Urinary bladder (tissue), 4 donors: ENCODE data around the gene HDLBP. TPM values are rescaled to one million over a fixed set of nuclear protein-coding genes. Genes with fewer than 3 reads are reported as not detected.
"Not testable (repeated sequence)": the region's sequence is repeated elsewhere in the genome, so short reads cannot be mapped to it uniquely, and the experiment has no call there.

Experiments used
- DNase-seq: peaks from one replicate; pipeline ENCODE4 v3.0.0-alpha.2; 2015; ENCODE audit errors: extremely low spot score
- H3K27ac ChIP-seq: one replicate; pipeline ENCODE4 v1.5.1; 2013; ENCODE audit warnings: low read depth, mild to moderate bottlenecking, moderate library complexity
- H3K36me3 ChIP-seq: one replicate; pipeline ENCODE4 v1.6.1; 2013; ENCODE audit warnings: mild to moderate bottlenecking, moderate library complexity; ENCODE audit not compliant: insufficient read depth
- H3K4me1 ChIP-seq: one replicate; pipeline ENCODE4 v1.6.1; 2013; ENCODE audit warnings: mild to moderate bottlenecking, moderate library complexity; ENCODE audit not compliant: insufficient read depth
- H3K4me3 ChIP-seq: one replicate; pipeline ENCODE4 v1.5.1; 2013; ENCODE audit warnings: low read depth, low read length
- WGBS: extraction: QIAGEN DNeasy Blood & Tissue Kit; methylation state at CpG from one replicate; pipeline ENCODE4 v1.1.7; 2013; 5-methylcytosine and 5-hydroxymethylcytosine counted together
- polyA plus RNA-seq: library from polyadenylated mRNA; stranded (reverse); fragments of 200-250 nt; gene quantifications from one replicate; pipeline ENCODE4 v1.2.3, GENCODE V29; 2013
- total RNA-seq: library from RNA; depleted of rRNA; stranded (reverse); fragments of >200 nt; gene quantifications from one replicate; pipeline ENCODE4 v1.2.3, GENCODE V29; 2014
- donor health status: healthy with polysubstance abuse.
- donor health status: healthy.

Gene HDLBP
- total and polyA plus RNA-seq, 2 donors, result 199 to 588 TPM

GRCh38 chr2:241202268-241202585 is 113.2 kb downstream of the HDLBP start:
- H3K36me3 ChIP-seq, result no peaks in the 10 kb centered on the region
- DNase-seq, result no peak
- no peak overlapping the region for H3K27ac ChIP-seq
- WGBS, result 88% methylated on average over 15 of the region's 15 CpGs
- H3K4me3 ChIP-seq, result no peak overlapping the region
- no peaks in the 10 kb centered on the region for H3K4me1 ChIP-seq

- Histone ChIP-seq H3K4me3 (no peak overlapping the region), H3K36me3 (no peaks in the 10 kb centered on the region), H3K4me1 (no peaks in the 10 kb centered on the region), H3K27ac (no peak overlapping the region)
- DNase-seq, result no peak
- WGBS, result 86% methylated on average over 24 of the region's 24 CpGs
Observed at GRCh38 chr2:241201445-241202267, 113.8 kb downstream of the HDLBP start.

DNA sequence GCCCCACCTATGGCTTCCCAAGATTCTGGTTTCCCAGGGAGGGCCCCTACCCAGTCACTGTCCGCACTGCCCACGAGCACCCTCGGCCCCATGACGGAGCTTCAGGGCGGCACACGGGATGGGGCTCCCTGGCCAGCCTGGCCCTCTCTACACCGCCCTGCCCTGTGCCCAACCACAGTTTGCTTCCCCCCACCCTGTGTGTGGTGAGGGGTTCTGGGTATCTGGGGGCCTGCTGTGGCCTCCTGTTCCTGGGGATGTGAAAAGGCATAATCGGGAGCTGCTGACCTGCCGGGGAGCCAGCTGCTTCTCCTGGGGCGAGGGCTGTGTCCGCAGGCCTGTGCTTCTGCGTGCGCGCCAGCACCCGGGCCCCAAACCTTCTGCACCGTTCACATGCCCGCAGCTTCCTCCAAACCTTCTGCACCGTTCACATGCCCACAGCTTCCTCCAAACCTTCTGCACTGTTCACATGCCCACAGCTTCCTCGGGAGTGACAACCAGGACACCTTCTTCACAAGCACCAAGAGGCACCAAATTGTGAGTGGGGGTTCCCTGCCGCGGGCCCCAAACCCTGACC is 114.6 kb downstream of the HDLBP start:
- 87% methylated on average over 21 of the region's 21 CpGs for WGBS

GRCh38 chr2:241199897-241200821 is 115.3 kb downstream of the HDLBP start:
- Histone ChIP-seq H3K4me3 (no peak overlapping the region), H3K27ac (no peak overlapping the region), H3K36me3 (no peaks in the 10 kb centered on the region), H3K4me1 (no peaks in the 10 kb centered on the region)
- WGBS, result 83% methylated on average over 42 of the region's 42 CpGs
- DNase-seq, result no peak

More for the DNA sequence above, 114.6 kb downstream of the HDLBP start:
- Histone ChIP-seq H3K27ac (no peak overlapping the region), H3K36me3 (no peaks in the 10 kb centered on the region), H3K4me3 (no peak overlapping the region), H3K4me1 (no peaks in the 10 kb centered on the region)
- no peak for DNase-seq

- H3K4me1 ChIP-seq, result no peaks in the 10 kb centered on the region
- no peak for DNase-seq
- 83% methylated on average over 16 of the region's 16 CpGs for WGBS
- H3K27ac ChIP-seq, result no peak overlapping the region
- H3K36me3 ChIP-seq, result no peaks in the 10 kb centered on the region
- no peak overlapping the region for H3K4me3 ChIP-seq
Observed at GRCh38 chr2:241199286-241199685, 116.2 kb downstream of the HDLBP start.

- Histone ChIP-seq H3K36me3 (no peaks in the 10 kb centered on the region), H3K4me1 (no peaks in the 10 kb centered on the region), H3K27ac (no peak overlapping the region), H3K4me3 (no peak overlapping the region)
- 78% methylated on average over 27 of the region's 27 CpGs for WGBS
- DNase-seq, result no peak
Observed at GRCh38 chr2:241198381-241199279, 116.8 kb downstream of the HDLBP start.

- no peaks in the 10 kb centered on the region for H3K36me3 ChIP-seq
- no peak for DNase-seq
- WGBS, result 87% methylated on average over 6 of the region's 6 CpGs
- no peak overlapping the region for H3K27ac ChIP-seq
- H3K4me3 ChIP-seq, result no peak overlapping the region
- H3K4me1 ChIP-seq, result no peaks in the 10 kb centered on the region
Observed at GRCh38 chr2:241197947-241198346, 117.5 kb downstream of the HDLBP start.

DNA sequence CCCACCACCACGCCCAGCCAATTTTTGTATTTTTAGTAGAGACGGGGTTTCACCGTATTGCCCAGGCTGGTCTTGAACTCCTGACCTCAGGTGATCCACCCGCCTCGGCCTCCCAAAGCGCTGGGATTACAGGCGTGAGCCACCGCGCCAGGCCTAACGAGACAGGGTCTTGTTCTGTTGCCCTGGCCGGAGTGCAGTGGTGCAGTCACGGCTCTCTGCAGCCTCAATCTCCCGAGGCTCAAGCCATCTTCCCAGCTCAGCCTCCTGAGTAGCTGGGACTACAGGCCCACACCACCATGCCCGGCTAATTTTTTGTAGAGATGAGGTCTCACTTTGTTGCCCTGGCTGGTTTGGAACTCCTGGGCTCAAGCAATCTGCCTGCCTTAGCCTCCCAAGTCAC is 118.2 kb downstream of the HDLBP start:
- not testable (repeated sequence) for H3K27ac ChIP-seq, DNase-seq, H3K4me3 ChIP-seq, H3K4me1 ChIP-seq, H3K36me3 ChIP-seq
- 95% methylated on average over 14 of the region's 14 CpGs for WGBS

GRCh38 chr2:241195506-241196130 is 119.9 kb downstream of the HDLBP start:
- H3K4me1 ChIP-seq, result no peaks in the 10 kb centered on the region
- no peak for DNase-seq
- H3K36me3 ChIP-seq, result no peaks in the 10 kb centered on the region
- no peak overlapping the region for H3K4me3 ChIP-seq
- no peak overlapping the region for H3K27ac ChIP-seq
- WGBS, result 83% methylated on average over 18 of the region's 18 CpGs

DNA sequence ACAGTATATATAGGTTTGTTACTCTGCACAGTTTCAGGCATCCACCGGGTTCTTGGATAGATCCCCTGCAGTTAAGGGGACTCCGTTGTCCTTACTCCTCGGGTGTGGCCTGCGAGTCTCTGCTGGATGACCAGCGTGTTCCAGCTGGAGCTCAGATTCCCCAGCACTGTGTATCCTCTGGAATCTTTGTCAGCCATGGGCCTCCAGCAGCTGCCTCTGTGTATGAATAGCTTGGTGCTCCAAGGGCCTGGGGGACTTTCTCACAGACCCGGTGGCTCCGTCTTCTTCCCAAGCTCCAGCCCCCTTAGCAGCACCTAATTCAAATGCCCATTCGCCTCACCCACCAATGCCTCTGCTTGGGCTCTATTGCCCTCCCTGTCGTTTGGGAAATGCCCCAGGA is 120.7 kb downstream of the HDLBP start:
- Histone ChIP-seq H3K4me3 (no peak overlapping the region), H3K4me1 (no peaks in the 10 kb centered on the region), H3K36me3 (no peaks in the 10 kb centered on the region), H3K27ac (no peak overlapping the region)
- DNase-seq, result no peak
- 63% methylated on average over 9 of the region's 9 CpGs for WGBS

DNA sequence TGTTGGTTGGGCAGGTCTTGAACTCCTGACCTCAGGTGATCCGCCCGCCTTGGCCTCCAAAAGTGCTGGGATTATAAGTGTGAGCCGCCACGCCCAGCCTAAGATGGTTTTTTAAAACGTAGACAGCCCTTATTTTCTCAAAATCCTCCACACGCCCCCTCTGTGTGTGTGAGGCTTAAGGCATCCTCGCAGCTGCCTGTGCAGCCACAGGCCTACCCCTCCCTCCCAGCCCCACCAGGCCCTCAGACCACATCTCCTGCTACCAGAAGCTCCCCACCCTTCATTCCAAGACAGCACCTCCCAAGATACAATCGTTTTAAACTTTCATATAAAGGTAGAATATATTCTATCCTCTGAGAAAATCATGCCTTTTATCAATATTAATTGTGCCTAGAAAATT is 122.2 kb downstream of the HDLBP start:
- no peak for DNase-seq
- no peak overlapping the region for H3K4me3 ChIP-seq
- WGBS, result 73% methylated on average over 8 of the region's 8 CpGs

DNA sequence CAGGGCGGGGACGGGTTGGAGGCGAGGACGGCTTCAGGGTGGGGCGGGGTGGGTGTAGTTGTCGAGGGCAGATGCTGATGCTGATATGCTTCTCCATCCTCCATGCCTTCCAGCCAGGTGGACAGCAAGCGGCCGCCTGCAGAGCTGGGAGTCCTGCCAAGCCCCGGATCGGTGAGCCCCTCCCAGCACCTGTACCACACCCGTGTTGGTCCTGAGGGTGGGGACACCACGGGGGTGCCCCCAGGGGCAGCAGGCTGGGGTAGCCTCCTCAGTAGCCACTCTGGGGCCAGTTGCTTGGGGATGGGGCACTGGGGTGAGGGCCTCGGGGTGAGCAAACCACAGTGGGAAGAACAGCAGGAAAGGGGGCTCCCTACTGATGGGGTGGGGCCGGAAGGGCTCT is 124.4 kb downstream of the HDLBP start:
- no peak for DNase-seq
- no peaks in the 10 kb centered on the region for H3K4me1 ChIP-seq
- H3K36me3 ChIP-seq, result no peaks in the 10 kb centered on the region
- H3K4me3 ChIP-seq, result no peak overlapping the region
- no peak overlapping the region for H3K27ac ChIP-seq
- WGBS, result 77% methylated on average over 14 of the region's 14 CpGs

More for the DNA sequence above, 122.2 kb downstream of the HDLBP start:
- no peaks in the 10 kb centered on the region for H3K4me1 ChIP-seq
- H3K27ac ChIP-seq, result no peak overlapping the region
- H3K36me3 ChIP-seq, result no peaks in the 10 kb centered on the region
